Tibial nerve (tissue), 4 donors: ENCODE measurements around the gene ZBTB5. TPM values are rescaled to one million over a fixed set of nuclear protein-coding genes. Genes with fewer than 3 reads are reported as not detected.

Experiments used
- DNase-seq, 2 donors: peaks; one replicate each; pipeline ENCODE4 v3.0.0-alpha.2; 2019; ENCODE audit warnings: low spot score in 2 of 2
- H3K27ac ChIP-seq, 4 donors: fragments of 200-600 bp; sonication (generic) in 3 of 4; one replicate each; pipeline ENCODE4 v1.5.1; 2017 to 2019; ENCODE audit warnings: mild to moderate bottlenecking in 1 of 4
- H3K27me3 ChIP-seq, 2 donors: fragments of 200-600 bp; sonication (generic) in 1 of 2; one replicate each; pipeline versions ENCODE4 v1.5.1 to v1.6.0; 2017 to 2019
- H3K36me3 ChIP-seq, 3 donors: fragments of 200-600 bp; sonication (generic); one replicate each; pipeline ENCODE4 v1.5.1; 2018 to 2019
- H3K4me1 ChIP-seq, 4 donors: fragments of 200-600 bp; sonication (generic) in 3 of 4; one replicate each; pipeline ENCODE4 v1.5.1; 2017 to 2019
- H3K4me3 ChIP-seq, 4 donors: fragments of 200-600 bp; sonication (generic) in 3 of 4; one replicate each; pipeline ENCODE4 v1.5.1; 2017 to 2019; ENCODE audit warnings: mild to moderate bottlenecking in 1 of 4, moderate library complexity in 1 of 4
- H3K9me3 ChIP-seq, 4 donors: fragments of 200-600 bp; sonication (generic) in 3 of 4; one replicate each; pipeline ENCODE4 v1.5.1; 2017 to 2019
- EP300 ChIP-seq, 2 donors: sonication (generic); formaldehyde crosslinking; IDR thresholded peaks; one replicate each; pipeline ENCODE4 v1.6.1; 2017; ENCODE audit warnings: antibody characterized with exemption in 2 of 2, mild to moderate bottlenecking in 1 of 2
- POLR2A ChIP-seq, 2 donors: fragments of 450-650 bp; IDR thresholded peaks; one replicate each; pipeline ENCODE4 v1.6.1; 2017; ENCODE audit warnings: antibody characterized with exemption in 2 of 2, mild to moderate bottlenecking in 2 of 2, moderate library complexity in 2 of 2
- WGBS, 2 donors: methylation state at CpG; one replicate each; pipeline ENCODE4 v1.1.5; 2018; 5-methylcytosine and 5-hydroxymethylcytosine counted together
- total RNA-seq, 4 donors: library from RNA; depleted of rRNA; stranded (reverse); fragments of >200 nt; gene quantifications; one replicate each; pipeline ENCODE4 v1.1.0, GENCODE V29; 2016
- TF ChIP-seq, protein P1 (sequence below), 5 experiments: fragments of 200-600 bp in 3 of 5; fragments of 450-650 bp in 2 of 5; sonication (generic) in 3 of 5; IDR thresholded peaks; one replicate each; pipeline ENCODE4 v1.5.1; 2016 to 2019; ENCODE audit warnings: antibody characterized with exemption in 5 of 5, mild to moderate bottlenecking in 3 of 5, moderate library complexity in 2 of 5

The ZBTB5 gene
- total RNA-seq, 4 donors from 2014 or later = 9.6 to 15.1 (median 13.5) TPM

GRCh38 chr9:37414503-37414943 lies 50.7 kb downstream of the ZBTB5 start:
- Histone ChIP-seq H3K36me3 (no peaks in the 10 kb centered on the region), H3K27ac (peak overlapping the region in 3 of 4 donors; percentile 28 to 78 (median 74)), H3K4me1 (peaks cover 0 to 13% (median 5%) of the 10 kb centered on the region in 4 donors), H3K27me3 (no peaks in the 10 kb centered on the region), H3K9me3 (no peaks in the 10 kb centered on the region), H3K4me3 (no peak overlapping the region)
- 82 to 84% methylated on average over 10 of the region's 10 CpGs for WGBS, 2 donors
- DNase-seq = no peak
- TF ChIP-seq, protein P1, sequence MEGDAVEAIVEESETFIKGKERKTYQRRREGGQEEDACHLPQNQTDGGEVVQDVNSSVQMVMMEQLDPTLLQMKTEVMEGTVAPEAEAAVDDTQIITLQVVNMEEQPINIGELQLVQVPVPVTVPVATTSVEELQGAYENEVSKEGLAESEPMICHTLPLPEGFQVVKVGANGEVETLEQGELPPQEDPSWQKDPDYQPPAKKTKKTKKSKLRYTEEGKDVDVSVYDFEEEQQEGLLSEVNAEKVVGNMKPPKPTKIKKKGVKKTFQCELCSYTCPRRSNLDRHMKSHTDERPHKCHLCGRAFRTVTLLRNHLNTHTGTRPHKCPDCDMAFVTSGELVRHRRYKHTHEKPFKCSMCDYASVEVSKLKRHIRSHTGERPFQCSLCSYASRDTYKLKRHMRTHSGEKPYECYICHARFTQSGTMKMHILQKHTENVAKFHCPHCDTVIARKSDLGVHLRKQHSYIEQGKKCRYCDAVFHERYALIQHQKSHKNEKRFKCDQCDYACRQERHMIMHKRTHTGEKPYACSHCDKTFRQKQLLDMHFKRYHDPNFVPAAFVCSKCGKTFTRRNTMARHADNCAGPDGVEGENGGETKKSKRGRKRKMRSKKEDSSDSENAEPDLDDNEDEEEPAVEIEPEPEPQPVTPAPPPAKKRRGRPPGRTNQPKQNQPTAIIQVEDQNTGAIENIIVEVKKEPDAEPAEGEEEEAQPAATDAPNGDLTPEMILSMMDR (IDR thresholded peaks at IDR 0.05) = no peak
- TF ChIP-seq POLR2A (IDR thresholded peaks at IDR 0.05) = no peak
- TF ChIP-seq EP300 (IDR thresholded peaks at IDR 0.05) = no peak

DNA sequence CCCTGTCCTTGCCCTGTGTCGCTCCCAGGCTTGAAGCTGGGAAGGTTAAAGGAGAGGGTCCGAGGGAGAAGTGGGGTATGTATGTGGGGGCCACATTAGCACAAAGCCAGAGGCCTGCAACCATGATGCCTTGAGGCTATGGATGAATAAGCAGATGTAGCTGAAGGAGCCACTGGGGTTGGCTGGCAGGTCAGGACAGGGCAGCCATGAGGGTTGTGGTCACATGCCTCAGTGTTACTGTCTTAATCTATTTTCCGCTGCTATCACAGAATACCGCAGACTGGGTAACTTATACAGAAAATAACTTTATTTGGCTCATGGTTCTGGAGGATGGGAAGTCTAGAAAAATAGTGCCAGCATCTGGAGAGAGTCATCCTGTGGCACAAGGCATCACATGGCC lies 51.9 kb downstream of the ZBTB5 start:
- Histone ChIP-seq H3K9me3 (no peaks in the 10 kb centered on the region), H3K4me1 (peaks cover 0 to 13% (median 5%) of the 10 kb centered on the region in 4 donors), H3K4me3 (no peak overlapping the region), H3K36me3 (no peaks in the 10 kb centered on the region), H3K27ac (peak overlapping the region in 1 of 4 donors; percentile 78), H3K27me3 (no peaks in the 10 kb centered on the region)
- TF ChIP-seq, protein P1 (IDR thresholded peaks at IDR 0.05) = no peak
- TF ChIP-seq POLR2A (IDR thresholded peaks at IDR 0.05) = no peak
- no peak for TF ChIP-seq EP300 (IDR thresholded peaks at IDR 0.05)
- WGBS, 2 donors = 78 to 82% methylated on average over 4 of the region's 4 CpGs
- DNase-seq = no peak

GRCh38 chr9:37412431-37413151 lies 52.7 kb downstream of the ZBTB5 start:
- H3K27me3 ChIP-seq = no peaks in the 10 kb centered on the region
- 72 to 83% methylated on average over 17 of the region's 17 CpGs for WGBS, 2 donors
- DNase-seq = no peak
- no peak overlapping the region for H3K4me3 ChIP-seq
- no peaks in the 10 kb centered on the region for H3K36me3 ChIP-seq
- H3K27ac ChIP-seq = no peak overlapping the region
- peaks cover 0 to 13% (median 5%) of the 10 kb centered on the region in 4 donors for H3K4me1 ChIP-seq
- TF ChIP-seq, protein P1 (IDR thresholded peaks at IDR 0.05) = no peak
- no peak for TF ChIP-seq POLR2A (IDR thresholded peaks at IDR 0.05)
- no peak for TF ChIP-seq EP300 (IDR thresholded peaks at IDR 0.05)
- H3K9me3 ChIP-seq = no peaks in the 10 kb centered on the region

GRCh38 chr9:37410969-37411785 lies 54.1 kb downstream of the ZBTB5 start:
- Histone ChIP-seq H3K9me3 (no peaks in the 10 kb centered on the region), H3K27ac (no peak overlapping the region), H3K4me3 (no peak overlapping the region), H3K27me3 (no peaks in the 10 kb centered on the region), H3K4me1 (peaks cover 0 to 13% (median 5%) of the 10 kb centered on the region in 4 donors), H3K36me3 (no peaks in the 10 kb centered on the region)
- WGBS, 2 donors = 73 to 74% methylated on average over 11 to 12 of the region's 13 CpGs
- TF ChIP-seq, protein P1 (IDR thresholded peaks at IDR 0.05) = no peak
- TF ChIP-seq EP300 (IDR thresholded peaks at IDR 0.05) (no peak), POLR2A (IDR thresholded peaks at IDR 0.05) (no peak)
- DNase-seq = no peak
